ENCODE measurements around the gene RPLP2.

DNA sequence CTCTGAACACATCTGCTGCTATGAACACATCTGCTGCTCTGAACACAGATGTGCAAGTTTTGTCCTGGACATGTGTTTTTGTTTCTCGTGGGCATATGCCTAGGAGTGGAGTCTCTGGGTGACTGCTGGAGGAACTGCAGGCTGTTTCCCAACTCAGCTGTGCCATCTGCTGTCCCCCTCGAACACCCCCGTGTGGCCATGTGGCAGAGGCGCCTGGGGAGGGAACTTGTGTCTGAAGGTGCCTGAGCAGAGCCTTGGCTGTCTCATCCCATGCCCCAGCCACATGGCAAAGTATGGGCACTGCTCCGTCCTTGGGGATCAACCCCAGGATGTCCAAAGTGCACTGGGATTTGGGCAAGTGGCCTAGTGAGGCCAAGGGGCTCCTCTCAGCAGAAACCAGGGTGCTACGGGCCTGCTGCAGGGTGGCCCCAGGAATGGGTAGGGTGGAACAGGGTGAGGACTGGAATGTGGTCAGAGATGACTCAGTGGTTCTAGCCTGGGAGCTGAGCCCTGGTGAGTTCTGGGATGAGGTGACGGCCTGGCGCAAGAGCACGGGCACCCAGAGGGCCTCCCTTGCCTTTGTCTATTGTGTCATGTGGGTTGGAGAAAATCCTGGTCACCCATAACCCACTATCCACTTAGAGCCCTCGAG is 47.2 kb upstream of the RPLP2 start:
- TF ChIP-seq, protein P1, sequence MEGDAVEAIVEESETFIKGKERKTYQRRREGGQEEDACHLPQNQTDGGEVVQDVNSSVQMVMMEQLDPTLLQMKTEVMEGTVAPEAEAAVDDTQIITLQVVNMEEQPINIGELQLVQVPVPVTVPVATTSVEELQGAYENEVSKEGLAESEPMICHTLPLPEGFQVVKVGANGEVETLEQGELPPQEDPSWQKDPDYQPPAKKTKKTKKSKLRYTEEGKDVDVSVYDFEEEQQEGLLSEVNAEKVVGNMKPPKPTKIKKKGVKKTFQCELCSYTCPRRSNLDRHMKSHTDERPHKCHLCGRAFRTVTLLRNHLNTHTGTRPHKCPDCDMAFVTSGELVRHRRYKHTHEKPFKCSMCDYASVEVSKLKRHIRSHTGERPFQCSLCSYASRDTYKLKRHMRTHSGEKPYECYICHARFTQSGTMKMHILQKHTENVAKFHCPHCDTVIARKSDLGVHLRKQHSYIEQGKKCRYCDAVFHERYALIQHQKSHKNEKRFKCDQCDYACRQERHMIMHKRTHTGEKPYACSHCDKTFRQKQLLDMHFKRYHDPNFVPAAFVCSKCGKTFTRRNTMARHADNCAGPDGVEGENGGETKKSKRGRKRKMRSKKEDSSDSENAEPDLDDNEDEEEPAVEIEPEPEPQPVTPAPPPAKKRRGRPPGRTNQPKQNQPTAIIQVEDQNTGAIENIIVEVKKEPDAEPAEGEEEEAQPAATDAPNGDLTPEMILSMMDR (IDR thresholded peaks at IDR 0.05; ENCODE audit: low read depth, low read length), result peak; percentile 37
- TF ChIP-seq POLR2A (IDR thresholded peaks at IDR 0.05; ENCODE audit: extremely low read depth, insufficient read length), result no peak
- TF ChIP-seq MAX (IDR thresholded peaks at IDR 0.05; ENCODE audit: low read depth, low read length), result peak; percentile 78
- TF ChIP-seq MYC (IDR thresholded peaks at IDR 0.05; ENCODE audit: low read depth, low read length), result peak; percentile 56; the same call in 1 of the 2 replicates

Data from NB4 (cell line).